ENCODE measurements around the gene HS3ST5.

DNA sequence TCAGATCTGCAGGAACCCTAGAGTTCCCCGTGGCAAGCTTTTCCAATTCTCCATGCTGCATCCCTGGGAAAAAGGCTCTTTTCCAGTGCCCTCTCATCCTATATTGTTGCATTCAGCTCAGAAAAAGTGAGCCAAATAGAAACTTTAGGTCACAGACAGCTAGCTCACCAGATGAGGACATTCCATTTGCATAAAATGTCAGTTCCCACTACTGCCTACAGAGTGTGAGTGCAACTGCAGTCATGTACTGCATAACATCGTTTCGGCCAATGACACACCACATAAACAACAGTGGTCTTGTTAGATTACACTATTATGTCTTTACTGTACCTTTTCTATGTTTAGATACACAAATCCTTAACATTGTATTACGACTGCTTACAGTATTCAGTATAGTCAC lies 8.6 kb downstream of the HS3ST5 start:
- TF ChIP-seq, protein P1, sequence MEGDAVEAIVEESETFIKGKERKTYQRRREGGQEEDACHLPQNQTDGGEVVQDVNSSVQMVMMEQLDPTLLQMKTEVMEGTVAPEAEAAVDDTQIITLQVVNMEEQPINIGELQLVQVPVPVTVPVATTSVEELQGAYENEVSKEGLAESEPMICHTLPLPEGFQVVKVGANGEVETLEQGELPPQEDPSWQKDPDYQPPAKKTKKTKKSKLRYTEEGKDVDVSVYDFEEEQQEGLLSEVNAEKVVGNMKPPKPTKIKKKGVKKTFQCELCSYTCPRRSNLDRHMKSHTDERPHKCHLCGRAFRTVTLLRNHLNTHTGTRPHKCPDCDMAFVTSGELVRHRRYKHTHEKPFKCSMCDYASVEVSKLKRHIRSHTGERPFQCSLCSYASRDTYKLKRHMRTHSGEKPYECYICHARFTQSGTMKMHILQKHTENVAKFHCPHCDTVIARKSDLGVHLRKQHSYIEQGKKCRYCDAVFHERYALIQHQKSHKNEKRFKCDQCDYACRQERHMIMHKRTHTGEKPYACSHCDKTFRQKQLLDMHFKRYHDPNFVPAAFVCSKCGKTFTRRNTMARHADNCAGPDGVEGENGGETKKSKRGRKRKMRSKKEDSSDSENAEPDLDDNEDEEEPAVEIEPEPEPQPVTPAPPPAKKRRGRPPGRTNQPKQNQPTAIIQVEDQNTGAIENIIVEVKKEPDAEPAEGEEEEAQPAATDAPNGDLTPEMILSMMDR (IDR thresholded peaks at IDR 0.05; ENCODE audit: insufficient read depth, low read length, poor library complexity, severe bottlenecking) = no peak
- no peak for TF ChIP-seq EZH2phosphoT487 (conservative IDR thresholded peaks at IDR 0.05; ENCODE audit: low read length)

Measured in SU-DHL-6 (cell line).